ENCODE results near the gene CBX4. TPM values are rescaled to one million over a fixed set of nuclear protein-coding genes. Genes with fewer than 3 reads are reported as not detected.

The CBX4 gene
- total and polyA plus RNA-seq, 2 of the 13 experiments (the other 11 are each of a cell fraction or from before 2014, with no cell fraction given), result 25.8 to 50.8 TPM

DNA sequence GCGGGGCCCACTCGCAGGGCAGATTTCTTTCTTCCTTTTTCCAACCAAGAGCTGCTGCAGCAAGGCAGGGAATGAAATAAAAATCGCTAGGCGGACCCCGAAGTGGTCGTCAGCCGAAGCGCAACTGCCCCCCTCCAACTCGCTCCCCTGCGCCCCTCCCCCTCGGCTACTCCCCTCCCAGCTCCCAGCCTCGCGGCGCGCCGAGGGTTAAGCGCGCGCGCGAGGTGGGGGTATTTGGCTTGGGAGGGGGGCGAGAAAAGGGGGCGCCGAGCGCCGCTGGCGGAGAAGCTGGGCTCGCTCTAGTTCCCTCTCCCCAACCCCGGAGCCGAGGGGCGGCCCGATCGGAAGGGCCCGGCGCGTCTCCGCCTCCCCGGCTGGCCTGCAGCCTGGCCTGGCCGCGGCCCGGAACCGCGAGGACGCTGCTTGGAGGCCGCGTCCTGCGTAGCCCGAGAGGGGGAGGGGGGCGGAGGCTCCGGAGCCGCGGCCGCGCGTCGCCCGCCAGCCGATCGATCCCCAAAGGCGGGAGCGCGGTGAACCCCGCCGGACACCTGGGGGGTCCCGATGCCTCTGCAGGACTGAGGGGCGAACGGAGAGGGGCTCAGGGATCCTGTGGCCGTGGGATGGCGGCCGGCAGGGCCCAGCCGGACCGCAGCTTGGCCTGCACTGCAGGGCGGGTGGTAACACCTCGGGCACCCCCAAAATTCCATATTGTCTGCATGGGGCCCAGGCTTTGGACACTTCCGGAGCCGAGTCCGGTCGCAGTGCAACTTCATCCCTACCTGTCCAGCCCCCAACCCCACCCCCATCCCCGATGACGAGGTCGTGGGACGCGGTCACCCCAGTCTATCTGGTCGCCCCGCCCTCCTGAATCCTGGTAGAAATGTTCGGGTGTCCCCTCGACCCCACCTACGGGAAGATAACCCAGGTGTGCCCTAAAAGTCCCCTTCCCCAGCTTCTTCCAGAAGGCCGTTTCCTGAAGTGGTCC lies 4.9 kb upstream of the CBX4 start (continued):
- TF ChIP-seq ZNF484 (CRISPR knock-in tag; IDR thresholded peaks at IDR 0.05; ENCODE audit: borderline replicate concordance, low read depth), result no peak; the same call in 1 of the 2 replicates
- TF ChIP-seq, protein P1, sequence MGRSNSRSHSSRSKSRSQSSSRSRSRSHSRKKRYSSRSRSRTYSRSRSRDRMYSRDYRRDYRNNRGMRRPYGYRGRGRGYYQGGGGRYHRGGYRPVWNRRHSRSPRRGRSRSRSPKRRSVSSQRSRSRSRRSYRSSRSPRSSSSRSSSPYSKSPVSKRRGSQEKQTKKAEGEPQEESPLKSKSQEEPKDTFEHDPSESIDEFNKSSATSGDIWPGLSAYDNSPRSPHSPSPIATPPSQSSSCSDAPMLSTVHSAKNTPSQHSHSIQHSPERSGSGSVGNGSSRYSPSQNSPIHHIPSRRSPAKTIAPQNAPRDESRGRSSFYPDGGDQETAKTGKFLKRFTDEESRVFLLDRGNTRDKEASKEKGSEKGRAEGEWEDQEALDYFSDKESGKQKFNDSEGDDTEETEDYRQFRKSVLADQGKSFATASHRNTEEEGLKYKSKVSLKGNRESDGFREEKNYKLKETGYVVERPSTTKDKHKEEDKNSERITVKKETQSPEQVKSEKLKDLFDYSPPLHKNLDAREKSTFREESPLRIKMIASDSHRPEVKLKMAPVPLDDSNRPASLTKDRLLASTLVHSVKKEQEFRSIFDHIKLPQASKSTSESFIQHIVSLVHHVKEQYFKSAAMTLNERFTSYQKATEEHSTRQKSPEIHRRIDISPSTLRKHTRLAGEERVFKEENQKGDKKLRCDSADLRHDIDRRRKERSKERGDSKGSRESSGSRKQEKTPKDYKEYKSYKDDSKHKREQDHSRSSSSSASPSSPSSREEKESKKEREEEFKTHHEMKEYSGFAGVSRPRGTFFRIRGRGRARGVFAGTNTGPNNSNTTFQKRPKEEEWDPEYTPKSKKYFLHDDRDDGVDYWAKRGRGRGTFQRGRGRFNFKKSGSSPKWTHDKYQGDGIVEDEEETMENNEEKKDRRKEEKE (IDR thresholded peaks at IDR 0.05), result no peak
- TF ChIP-seq, protein P2, sequence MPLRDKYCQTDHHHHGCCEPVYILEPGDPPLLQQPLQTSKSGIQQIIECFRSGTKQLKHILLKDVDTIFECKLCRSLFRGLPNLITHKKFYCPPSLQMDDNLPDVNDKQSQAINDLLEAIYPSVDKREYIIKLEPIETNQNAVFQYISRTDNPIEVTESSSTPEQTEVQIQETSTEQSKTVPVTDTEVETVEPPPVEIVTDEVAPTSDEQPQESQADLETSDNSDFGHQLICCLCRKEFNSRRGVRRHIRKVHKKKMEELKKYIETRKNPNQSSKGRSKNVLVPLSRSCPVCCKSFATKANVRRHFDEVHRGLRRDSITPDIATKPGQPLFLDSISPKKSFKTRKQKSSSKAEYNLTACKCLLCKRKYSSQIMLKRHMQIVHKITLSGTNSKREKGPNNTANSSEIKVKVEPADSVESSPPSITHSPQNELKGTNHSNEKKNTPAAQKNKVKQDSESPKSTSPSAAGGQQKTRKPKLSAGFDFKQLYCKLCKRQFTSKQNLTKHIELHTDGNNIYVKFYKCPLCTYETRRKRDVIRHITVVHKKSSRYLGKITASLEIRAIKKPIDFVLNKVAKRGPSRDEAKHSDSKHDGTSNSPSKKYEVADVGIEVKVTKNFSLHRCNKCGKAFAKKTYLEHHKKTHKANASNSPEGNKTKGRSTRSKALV (CRISPR knock-in tag; IDR thresholded peaks at IDR 0.05), result no peak
- no peak; the same call in 1 of the 2 replicates for TF ChIP-seq SP4 (CRISPR knock-in tag; IDR thresholded peaks at IDR 0.05)
- TF ChIP-seq NFYB (CRISPR knock-in tag; IDR thresholded peaks at IDR 0.05), result no peak
- no peak for TF ChIP-seq RFXANK (CRISPR knock-in tag; IDR thresholded peaks at IDR 0.05)
- TF ChIP-seq ZKSCAN5 (CRISPR knock-in tag; IDR thresholded peaks at IDR 0.05), result no peak
- no peak for TF ChIP-seq HNF4G (IDR thresholded peaks at IDR 0.05; ENCODE audit: borderline replicate concordance, low read depth, low read length)
- TF ChIP-seq HNF4G (CRISPR knock-in tag; IDR thresholded peaks at IDR 0.05; ENCODE audit: borderline replicate concordance, low read depth), result 0 out of 2 replicates have a peak, but pooled peaks have one; percentile 24
- TF ChIP-seq PCBP2 (optimal IDR thresholded peaks at IDR 0.05; ENCODE audit: low read depth, low read length, poor library complexity, severe bottlenecking), result no peak
- TF ChIP-seq NR2C2 (CRISPR knock-in tag; IDR thresholded peaks at IDR 0.05; ENCODE audit: borderline replicate concordance), result peak; percentile 45; the same call in 1 of the 2 replicates
- TF ChIP-seq SMARCE1 (IDR thresholded peaks at IDR 0.05; ENCODE audit: borderline replicate concordance), result no peak
- peak; percentile 58 for TF ChIP-seq GZF1 (CRISPR knock-in tag; IDR thresholded peaks at IDR 0.05)
- TF ChIP-seq ZNF605 (CRISPR knock-in tag; IDR thresholded peaks at IDR 0.05), result no peak
- peak; percentile 91 for TF ChIP-seq ZNF446 (CRISPR knock-in tag; IDR thresholded peaks at IDR 0.05)
- TF ChIP-seq, protein P3, sequence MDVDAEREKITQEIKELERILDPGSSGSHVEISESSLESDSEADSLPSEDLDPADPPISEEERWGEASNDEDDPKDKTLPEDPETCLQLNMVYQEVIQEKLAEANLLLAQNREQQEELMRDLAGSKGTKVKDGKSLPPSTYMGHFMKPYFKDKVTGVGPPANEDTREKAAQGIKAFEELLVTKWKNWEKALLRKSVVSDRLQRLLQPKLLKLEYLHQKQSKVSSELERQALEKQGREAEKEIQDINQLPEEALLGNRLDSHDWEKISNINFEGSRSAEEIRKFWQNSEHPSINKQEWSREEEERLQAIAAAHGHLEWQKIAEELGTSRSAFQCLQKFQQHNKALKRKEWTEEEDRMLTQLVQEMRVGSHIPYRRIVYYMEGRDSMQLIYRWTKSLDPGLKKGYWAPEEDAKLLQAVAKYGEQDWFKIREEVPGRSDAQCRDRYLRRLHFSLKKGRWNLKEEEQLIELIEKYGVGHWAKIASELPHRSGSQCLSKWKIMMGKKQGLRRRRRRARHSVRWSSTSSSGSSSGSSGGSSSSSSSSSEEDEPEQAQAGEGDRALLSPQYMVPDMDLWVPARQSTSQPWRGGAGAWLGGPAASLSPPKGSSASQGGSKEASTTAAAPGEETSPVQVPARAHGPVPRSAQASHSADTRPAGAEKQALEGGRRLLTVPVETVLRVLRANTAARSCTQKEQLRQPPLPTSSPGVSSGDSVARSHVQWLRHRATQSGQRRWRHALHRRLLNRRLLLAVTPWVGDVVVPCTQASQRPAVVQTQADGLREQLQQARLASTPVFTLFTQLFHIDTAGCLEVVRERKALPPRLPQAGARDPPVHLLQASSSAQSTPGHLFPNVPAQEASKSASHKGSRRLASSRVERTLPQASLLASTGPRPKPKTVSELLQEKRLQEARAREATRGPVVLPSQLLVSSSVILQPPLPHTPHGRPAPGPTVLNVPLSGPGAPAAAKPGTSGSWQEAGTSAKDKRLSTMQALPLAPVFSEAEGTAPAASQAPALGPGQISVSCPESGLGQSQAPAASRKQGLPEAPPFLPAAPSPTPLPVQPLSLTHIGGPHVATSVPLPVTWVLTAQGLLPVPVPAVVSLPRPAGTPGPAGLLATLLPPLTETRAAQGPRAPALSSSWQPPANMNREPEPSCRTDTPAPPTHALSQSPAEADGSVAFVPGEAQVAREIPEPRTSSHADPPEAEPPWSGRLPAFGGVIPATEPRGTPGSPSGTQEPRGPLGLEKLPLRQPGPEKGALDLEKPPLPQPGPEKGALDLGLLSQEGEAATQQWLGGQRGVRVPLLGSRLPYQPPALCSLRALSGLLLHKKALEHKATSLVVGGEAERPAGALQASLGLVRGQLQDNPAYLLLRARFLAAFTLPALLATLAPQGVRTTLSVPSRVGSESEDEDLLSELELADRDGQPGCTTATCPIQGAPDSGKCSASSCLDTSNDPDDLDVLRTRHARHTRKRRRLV (CRISPR knock-in tag; IDR thresholded peaks at IDR 0.05), result no peak
- peak; percentile 43; the same call in 1 of the 2 replicates for TF ChIP-seq SIX1 (CRISPR knock-in tag; IDR thresholded peaks at IDR 0.05; ENCODE audit: borderline replicate concordance)
- TF ChIP-seq SAP130 (CRISPR knock-in tag; IDR thresholded peaks at IDR 0.05; ENCODE audit: low read depth), result peak; percentile 73
- TF ChIP-seq, protein P4, sequence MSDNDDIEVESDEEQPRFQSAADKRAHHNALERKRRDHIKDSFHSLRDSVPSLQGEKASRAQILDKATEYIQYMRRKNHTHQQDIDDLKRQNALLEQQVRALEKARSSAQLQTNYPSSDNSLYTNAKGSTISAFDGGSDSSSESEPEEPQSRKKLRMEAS (IDR thresholded peaks at IDR 0.05), result peak; percentile 86
